Testis (tissue), 2 donors: ENCODE data around the gene SHC2.

Experiments
- CTCF ChIP-seq, 3 experiments: fragments of 450-650 bp in 2 of 3; fragments of 200-600 bp in 1 of 3; sonication (generic) in 1 of 3; IDR thresholded peaks; one replicate each; pipeline ENCODE4 v1.5.1; 2016 to 2019; ENCODE audit warnings: antibody characterized with exemption in 3 of 3, mild to moderate bottlenecking in 2 of 3, moderate library complexity in 1 of 3
- POLR2A ChIP-seq: fragments of 450-650 bp; IDR thresholded peaks from one replicate; pipeline ENCODE4 v1.6.1; 2017; ENCODE audit warnings: antibody characterized with exemption, mild to moderate bottlenecking, moderate library complexity

GRCh38 chr19:489418-490196 lies 28.8 kb upstream of the SHC2 start:
- TF ChIP-seq POLR2A: no peak
- no peak for TF ChIP-seq CTCF (IDR thresholded peaks at IDR 0.05)
